ENCODE measurements around the gene COL19A1.

- TF ChIP-seq CTCF (IDR thresholded peaks at IDR 0.05; ENCODE audit: low read depth, low read length), result no peak
- no peak for TF ChIP-seq POLR2A (IDR thresholded peaks at IDR 0.05; ENCODE audit: extremely low read depth, insufficient read length)
- no peak for TF ChIP-seq MYC (IDR thresholded peaks at IDR 0.05; ENCODE audit: low read depth, low read length)
- TF ChIP-seq, protein P1, sequence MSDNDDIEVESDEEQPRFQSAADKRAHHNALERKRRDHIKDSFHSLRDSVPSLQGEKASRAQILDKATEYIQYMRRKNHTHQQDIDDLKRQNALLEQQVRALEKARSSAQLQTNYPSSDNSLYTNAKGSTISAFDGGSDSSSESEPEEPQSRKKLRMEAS (IDR thresholded peaks at IDR 0.05; ENCODE audit: low read depth, low read length), result no peak
Measured at GRCh38 chr6:70160276-70160675, 293.9 kb downstream of the COL19A1 start.
